Lower leg skin (tissue), 4 donors: Measurements from ENCODE around the gene FOSL2. TPM values are rescaled to one million over a fixed set of nuclear protein-coding genes. Genes with fewer than 3 reads are reported as not detected.

ENCODE experiments used
- DNase-seq, 2 donors: peaks; one replicate each; pipeline ENCODE4 v3.0.0-alpha.2; 2019; ENCODE audit warnings: low spot score in 2 of 2
- H3K4me3 ChIP-seq: fragments of 200-600 bp; sonication (generic); 2 replicates; pipeline ENCODE4 v1.5.1; 2017; ENCODE audit warnings: mild to moderate bottlenecking, low read depth; ENCODE audit not compliant: poor library complexity, severe bottlenecking
- POLR2A ChIP-seq, 2 donors: fragments of 450-650 bp; IDR thresholded peaks; one replicate each; pipeline ENCODE4 v1.6.1; 2016 to 2017; ENCODE audit warnings: antibody characterized with exemption in 2 of 2, mild to moderate bottlenecking in 1 of 2, moderate library complexity in 1 of 2
- WGBS, 2 donors: methylation state at CpG; one replicate each; pipeline ENCODE4 v1.1.5; 2018; 5-methylcytosine and 5-hydroxymethylcytosine counted together
- intact Hi-C: fragments of 100-400 bp; cut with DNase I; formaldehyde crosslinking; loops from one replicate; pipeline ENCODE4 v1.15.0; 2023; ENCODE audit warnings: low total_unique reads
- total RNA-seq, 4 donors: library from RNA; depleted of rRNA; stranded (reverse); fragments of >200 nt; gene quantifications; one replicate each; pipeline ENCODE4 v1.1.0, GENCODE V29; 2016
- TF ChIP-seq, protein P1 (sequence below), 3 donors: fragments of 450-650 bp; IDR thresholded peaks; one replicate each; pipeline ENCODE4 v1.5.1; 2016; ENCODE audit warnings: antibody characterized with exemption in 3 of 3, mild to moderate bottlenecking in 3 of 3, moderate library complexity in 2 of 3

Gene FOSL2
- total RNA-seq, 4 donors from 2014 or later, result 189 to 423 (median 301) TPM

GRCh38 chr2:28394331-28394877 lies 1.7 kb downstream of the FOSL2 start:
- peak overlapping the region; percentile 97 for H3K4me3 ChIP-seq
- peak in 1 of 2 donors; percentile 93 for DNase-seq
- intact Hi-C loops, result no loop called here
- TF ChIP-seq, protein P1, sequence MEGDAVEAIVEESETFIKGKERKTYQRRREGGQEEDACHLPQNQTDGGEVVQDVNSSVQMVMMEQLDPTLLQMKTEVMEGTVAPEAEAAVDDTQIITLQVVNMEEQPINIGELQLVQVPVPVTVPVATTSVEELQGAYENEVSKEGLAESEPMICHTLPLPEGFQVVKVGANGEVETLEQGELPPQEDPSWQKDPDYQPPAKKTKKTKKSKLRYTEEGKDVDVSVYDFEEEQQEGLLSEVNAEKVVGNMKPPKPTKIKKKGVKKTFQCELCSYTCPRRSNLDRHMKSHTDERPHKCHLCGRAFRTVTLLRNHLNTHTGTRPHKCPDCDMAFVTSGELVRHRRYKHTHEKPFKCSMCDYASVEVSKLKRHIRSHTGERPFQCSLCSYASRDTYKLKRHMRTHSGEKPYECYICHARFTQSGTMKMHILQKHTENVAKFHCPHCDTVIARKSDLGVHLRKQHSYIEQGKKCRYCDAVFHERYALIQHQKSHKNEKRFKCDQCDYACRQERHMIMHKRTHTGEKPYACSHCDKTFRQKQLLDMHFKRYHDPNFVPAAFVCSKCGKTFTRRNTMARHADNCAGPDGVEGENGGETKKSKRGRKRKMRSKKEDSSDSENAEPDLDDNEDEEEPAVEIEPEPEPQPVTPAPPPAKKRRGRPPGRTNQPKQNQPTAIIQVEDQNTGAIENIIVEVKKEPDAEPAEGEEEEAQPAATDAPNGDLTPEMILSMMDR (IDR thresholded peaks at IDR 0.05), result no peak
- TF ChIP-seq POLR2A (IDR thresholded peaks at IDR 0.05), result no peak
- 0 to 1% methylated on average over 21 of the region's 21 CpGs for WGBS, 2 donors

DNA sequence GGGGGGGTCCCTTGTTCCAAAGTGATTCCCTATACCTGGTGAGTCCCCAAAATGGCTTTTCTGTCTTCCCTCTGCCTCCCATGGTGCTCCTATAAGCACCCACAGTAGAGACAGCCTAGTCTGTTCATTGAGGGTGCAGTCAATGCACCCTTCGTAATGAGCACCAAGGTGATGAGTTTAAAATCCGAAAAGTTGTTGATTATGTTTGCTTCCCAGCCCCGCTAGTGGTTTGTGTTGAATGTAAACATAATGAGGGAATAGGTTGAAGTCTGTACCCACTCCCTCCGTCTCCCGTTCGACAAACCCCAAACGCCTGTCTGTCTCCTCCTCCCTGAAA lies 2.3 kb downstream of the FOSL2 start:
- no peak for DNase-seq
- 2 to 8% methylated on average over 7 of the region's 7 CpGs for WGBS, 2 donors
- TF ChIP-seq POLR2A (IDR thresholded peaks at IDR 0.05), result no peak
- TF ChIP-seq, protein P1 (IDR thresholded peaks at IDR 0.05), result no peak
- H3K4me3 ChIP-seq, result peak overlapping the region; percentile 97
- intact Hi-C loops, result loop anchor here (5.0 kb wide), 1 partner anchor 688 kb away; no protein-coding TSS in a partner anchor

DNA sequence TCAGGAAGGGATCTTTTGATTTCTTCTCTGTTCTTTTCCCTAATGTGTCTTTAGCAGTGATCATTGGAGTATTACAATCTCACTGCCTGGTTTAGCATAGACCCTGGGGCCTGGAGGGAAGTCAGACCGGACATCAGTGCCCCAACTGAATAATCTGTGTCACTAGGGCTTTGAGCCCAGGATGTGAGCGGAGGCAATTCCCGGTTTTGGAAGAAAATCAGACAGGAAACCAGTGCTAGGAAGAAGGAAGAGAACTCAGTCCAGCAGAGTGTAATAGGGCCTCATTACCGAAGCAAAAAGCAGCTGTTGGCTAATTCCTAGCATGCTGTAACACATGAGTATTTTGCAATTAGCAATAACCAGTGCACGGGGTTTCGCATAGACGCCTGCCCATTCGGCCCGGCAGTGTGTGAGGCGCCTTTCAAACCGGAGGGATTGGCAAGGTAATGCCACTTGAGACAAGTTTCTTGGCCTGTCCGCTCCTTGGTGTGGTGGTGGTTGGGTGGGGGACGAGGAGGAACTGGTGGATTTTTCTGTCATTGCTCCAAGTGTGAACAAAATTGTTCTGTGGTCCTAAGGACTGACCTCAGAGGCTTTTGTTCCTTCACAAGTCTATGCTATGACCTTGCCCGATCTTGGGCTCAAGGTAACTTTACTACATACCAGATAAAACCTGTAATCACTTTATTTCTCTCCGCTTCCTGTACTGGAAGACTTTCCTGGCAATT lies 2.8 kb downstream of the FOSL2 start:
- peak; percentile 86 to 94 for DNase-seq
- WGBS, 2 donors, result 2 to 9% methylated on average over 15 of the region's 15 CpGs
- intact Hi-C loops, result loop anchor here (5.0 kb wide), 1 partner anchor 688 kb away; no protein-coding TSS in a partner anchor
- TF ChIP-seq, protein P1 (IDR thresholded peaks at IDR 0.05), result no peak
- no peak for TF ChIP-seq POLR2A (IDR thresholded peaks at IDR 0.05)
- H3K4me3 ChIP-seq, result peak overlapping the region; percentile 97

GRCh38 chr2:28397043-28397381 lies 4.4 kb downstream of the FOSL2 start:
- no peak overlapping the region for H3K4me3 ChIP-seq
- no peak for DNase-seq
- TF ChIP-seq, protein P1 (IDR thresholded peaks at IDR 0.05), result no peak
- no peak for TF ChIP-seq POLR2A (IDR thresholded peaks at IDR 0.05)
- intact Hi-C loops, result loop anchor here (5.0 kb wide), 1 partner anchor 690 kb away; no protein-coding TSS in a partner anchor
- 16 to 18% methylated on average over 2 of the region's 2 CpGs for WGBS, 2 donors

GRCh38 chr2:28398101-28398834 lies 5.6 kb downstream of the FOSL2 start:
- WGBS, 2 donors, result 41 to 46% methylated on average over 13 of the region's 13 CpGs
- TF ChIP-seq POLR2A (IDR thresholded peaks at IDR 0.05), result no peak
- TF ChIP-seq, protein P1 (IDR thresholded peaks at IDR 0.05), result no peak
- H3K4me3 ChIP-seq, result no peak overlapping the region
- no peak for DNase-seq
- intact Hi-C loops, result loop anchor here (5.0 kb wide), 1 partner anchor 691 kb away; no protein-coding TSS in a partner anchor
